Activated T-cell treated with anti-CD3 and anti-CD28 coated beads, Interleukin-2, amount 50 U/mL, for 4 hours (primary cell): Measurements from ENCODE around the gene KIF26A. TPM values are rescaled to one million over a fixed set of nuclear protein-coding genes. Genes with fewer than 3 reads are reported as not detected.
"Not testable (repeated sequence)": the region's sequence is repeated elsewhere in the genome, so short reads cannot be mapped to it uniquely, and the experiment has no call there.

Experiments
- ATAC-seq, 2 donors: fragments of 200-7000 bp; cut with Tn5 transposase; one replicate each; pipeline ENCODE4 v1.10.0; 2021
- DNase-seq: peaks from one replicate; pipeline ENCODE4 v3.0.0-alpha.2; 2020
- H3K27me3 Mint-ChIP-seq: one replicate; pipeline ENCODE4 v1.8.0; 2021; ENCODE audit warnings: low read depth, mixed read lengths
- H3K36me3 Mint-ChIP-seq: one replicate; pipeline ENCODE4 v1.8.0; 2022; ENCODE audit warnings: mixed read lengths; ENCODE audit not compliant: insufficient read depth
- H3K4me1 Mint-ChIP-seq: one replicate; pipeline ENCODE4 v1.8.0; 2021; ENCODE audit warnings: low read depth, mixed read lengths
- H3K4me3 Mint-ChIP-seq: one replicate; pipeline ENCODE4 v1.8.0; 2021; ENCODE audit warnings: mild to moderate bottlenecking, moderate library complexity, mixed read lengths
- H3K9me3 Mint-ChIP-seq: one replicate; pipeline ENCODE4 v1.8.0; 2021; ENCODE audit warnings: mixed read lengths
- total RNA-seq, 3 donors: library from RNA; stranded (reverse); gene quantifications; one replicate each; pipeline ENCODE4 v1.2.1, GENCODE V29; 2021

The KIF26A gene
- total RNA-seq, 3 donors from 2014 or later: 0.24 to 0.86 (median 0.40) TPM

- DNase-seq (no peak), ATAC-seq (no peak)
- Mint-ChIP-seq H3K9me3 (no peaks in the 10 kb centered on the region), H3K27me3 (no peaks in the 10 kb centered on the region), H3K36me3 (no peaks in the 10 kb centered on the region), H3K4me1 (no peaks in the 10 kb centered on the region), H3K4me3 (no peak overlapping the region)
Observed at GRCh38 chr14:104203071-104203425, 64.7 kb downstream of the KIF26A start.

- H3K9me3 Mint-ChIP-seq: no peaks in the 10 kb centered on the region
- H3K4me1 Mint-ChIP-seq: no peaks in the 10 kb centered on the region
- no peaks in the 10 kb centered on the region for H3K27me3 Mint-ChIP-seq
- no peak overlapping the region for H3K4me3 Mint-ChIP-seq
- no peaks in the 10 kb centered on the region for H3K36me3 Mint-ChIP-seq
- no peak for ATAC-seq
- no peak for DNase-seq
Observed at GRCh38 chr14:104204660-104205149, 66.3 kb downstream of the KIF26A start.

GRCh38 chr14:104205781-104206180 is 67.4 kb downstream of the KIF26A start:
- ATAC-seq (no peak), DNase-seq (no peak)
- H3K4me1 Mint-ChIP-seq: no peaks in the 10 kb centered on the region
- no peaks in the 10 kb centered on the region for H3K9me3 Mint-ChIP-seq
- peaks cover 2% of the 10 kb centered on the region for H3K27me3 Mint-ChIP-seq
- no peak overlapping the region for H3K4me3 Mint-ChIP-seq
- no peaks in the 10 kb centered on the region for H3K36me3 Mint-ChIP-seq

- DNase-seq (no peak), ATAC-seq (no peak)
- Mint-ChIP-seq H3K27me3 (peaks cover 2% of the 10 kb centered on the region), H3K9me3 (no peaks in the 10 kb centered on the region), H3K4me1 (no peaks in the 10 kb centered on the region), H3K36me3 (no peaks in the 10 kb centered on the region), H3K4me3 (no peak overlapping the region)
Observed at GRCh38 chr14:104206281-104206904, 68.0 kb downstream of the KIF26A start.

- Mint-ChIP-seq H3K36me3 (no peaks in the 10 kb centered on the region), H3K4me3 (no peak overlapping the region), H3K9me3 (no peaks in the 10 kb centered on the region), H3K27me3 (peaks cover 5% of the 10 kb centered on the region), H3K4me1 (no peaks in the 10 kb centered on the region)
- ATAC-seq: no peak
- DNase-seq: no peak
Observed at GRCh38 chr14:104207142-104208014, 69.0 kb downstream of the KIF26A start.

- DNase-seq, H3K36me3 Mint-ChIP-seq, H3K4me1 Mint-ChIP-seq, ATAC-seq, H3K27me3 Mint-ChIP-seq, H3K9me3 Mint-ChIP-seq, H3K4me3 Mint-ChIP-seq: not testable (repeated sequence)
Observed at GRCh38 chr14:104208015-104208295, 69.6 kb downstream of the KIF26A start.

- H3K4me1 Mint-ChIP-seq, H3K9me3 Mint-ChIP-seq: not testable (repeated sequence)
Observed at GRCh38 chr14:104208331-104208730, 69.9 kb downstream of the KIF26A start.

GRCh38 chr14:104209071-104209470 is 70.7 kb downstream of the KIF26A start:
- not testable (repeated sequence) for H3K36me3 Mint-ChIP-seq, H3K4me1 Mint-ChIP-seq, ATAC-seq, H3K4me3 Mint-ChIP-seq, DNase-seq, H3K9me3 Mint-ChIP-seq
- H3K27me3 Mint-ChIP-seq: peaks cover 12% of the 10 kb centered on the region

More at GRCh38 chr14:104208331-104208730, 69.9 kb downstream of the KIF26A start:
- ATAC-seq, H3K27me3 Mint-ChIP-seq, DNase-seq, H3K36me3 Mint-ChIP-seq, H3K4me3 Mint-ChIP-seq: not testable (repeated sequence)

GRCh38 chr14:104209985-104210816 is 71.8 kb downstream of the KIF26A start:
- no peak overlapping the region for H3K4me3 Mint-ChIP-seq
- no peaks in the 10 kb centered on the region for H3K36me3 Mint-ChIP-seq
- ATAC-seq: no peak

GRCh38 chr14:104210817-104211195 is 72.4 kb downstream of the KIF26A start:
- no peaks in the 10 kb centered on the region for H3K36me3 Mint-ChIP-seq
- no peaks in the 10 kb centered on the region for H3K9me3 Mint-ChIP-seq
- ATAC-seq: no peak
- no peaks in the 10 kb centered on the region for H3K4me1 Mint-ChIP-seq
- no peak overlapping the region for H3K4me3 Mint-ChIP-seq
- peaks cover 15% of the 10 kb centered on the region for H3K27me3 Mint-ChIP-seq
- DNase-seq: no peak

More at GRCh38 chr14:104209985-104210816, 71.8 kb downstream of the KIF26A start:
- peaks cover 15% of the 10 kb centered on the region for H3K27me3 Mint-ChIP-seq
- DNase-seq: no peak
- H3K4me1 Mint-ChIP-seq: no peaks in the 10 kb centered on the region
- H3K9me3 Mint-ChIP-seq: no peaks in the 10 kb centered on the region

GRCh38 chr14:104211215-104211614 is 72.8 kb downstream of the KIF26A start:
- no peak overlapping the region for H3K4me3 Mint-ChIP-seq
- no peaks in the 10 kb centered on the region for H3K9me3 Mint-ChIP-seq
- ATAC-seq (no peak), DNase-seq (no peak)
- H3K27me3 Mint-ChIP-seq: peaks cover 15% of the 10 kb centered on the region
- H3K4me1 Mint-ChIP-seq: no peaks in the 10 kb centered on the region
- no peaks in the 10 kb centered on the region for H3K36me3 Mint-ChIP-seq

GRCh38 chr14:104211741-104212140 is 73.4 kb downstream of the KIF26A start:
- no peak for DNase-seq
- no peak overlapping the region for H3K4me3 Mint-ChIP-seq
- H3K27me3 Mint-ChIP-seq: peaks cover 15% of the 10 kb centered on the region
- H3K9me3 Mint-ChIP-seq: no peaks in the 10 kb centered on the region
- H3K4me1 Mint-ChIP-seq: no peaks in the 10 kb centered on the region
- no peaks in the 10 kb centered on the region for H3K36me3 Mint-ChIP-seq
- ATAC-seq: no peak

GRCh38 chr14:104212206-104213095 is 74.1 kb downstream of the KIF26A start:
- H3K4me1 Mint-ChIP-seq: no peaks in the 10 kb centered on the region
- ATAC-seq: no peak
- H3K36me3 Mint-ChIP-seq: no peaks in the 10 kb centered on the region
- H3K4me3 Mint-ChIP-seq: no peak overlapping the region
- H3K27me3 Mint-ChIP-seq: peaks cover 15% of the 10 kb centered on the region
- no peaks in the 10 kb centered on the region for H3K9me3 Mint-ChIP-seq
- DNase-seq: no peak
